DMS153 treated with DMSO at 0.1 percent for 48 hours (cell line): ENCODE measurements around the gene CYBC1.

Source experiments
- DNase-seq: peaks from one replicate; lab custom pipeline; 2025; ENCODE audit not compliant: unreplicated experiment; lab: John Stamatoyannopoulos, UW

CYBC1 gene

GRCh38 chr17:82450357-82451106 is at the start of gene CYBC1:
CYBC1 (minus strand) TSS chr17:82450752; CDS start chr17:82449254, 1,498 bp downstream.
- DNase-seq = peak; percentile 91

- DNase-seq = no peak
Measured at GRCh38 chr17:82497483-82498405, 47.2 kb upstream of the CYBC1 start.

GRCh38 chr17:82496529-82497434 is 46.2 kb upstream of the CYBC1 start:
- DNase-seq = peak; percentile 62

GRCh38 chr17:82495844-82496528 is 45.4 kb upstream of the CYBC1 start:
- peak; percentile 85 for DNase-seq

GRCh38 chr17:82494236-82495055 is 43.9 kb upstream of the CYBC1 start:
- peak; percentile 78 for DNase-seq

- DNase-seq = no peak
Measured at GRCh38 chr17:82493226-82493781, 42.8 kb upstream of the CYBC1 start.

- DNase-seq = no peak
Measured at GRCh38 chr17:82492643-82493225, 42.2 kb upstream of the CYBC1 start.

GRCh38 chr17:82491533-82491932 is 41.0 kb upstream of the CYBC1 start:
- DNase-seq = no peak

GRCh38 chr17:82491196-82491530 is 40.6 kb upstream of the CYBC1 start:
- no peak for DNase-seq

GRCh38 chr17:82490512-82491195 is 40.1 kb upstream of the CYBC1 start:
- DNase-seq = no peak

- DNase-seq = no peak
Measured at GRCh38 chr17:82489851-82490511, 39.4 kb upstream of the CYBC1 start.

- DNase-seq = no peak
Measured at GRCh38 chr17:82489117-82489516, 38.6 kb upstream of the CYBC1 start.

GRCh38 chr17:82487910-82488309 is 37.4 kb upstream of the CYBC1 start:
- DNase-seq = no peak

- no peak for DNase-seq
Measured at GRCh38 chr17:82486231-82487094, 35.9 kb upstream of the CYBC1 start.

GRCh38 chr17:82483836-82484235 is 33.3 kb upstream of the CYBC1 start:
- DNase-seq = no peak

GRCh38 chr17:82483204-82483660 is 32.7 kb upstream of the CYBC1 start:
- no peak for DNase-seq

- no peak for DNase-seq
Measured at GRCh38 chr17:82480318-82480717, 29.8 kb upstream of the CYBC1 start.
